Stimulated activated CD8-positive, alpha-beta memory T cell treated with anti-CD3 and anti-CD28 coated beads, Interleukin-7, amount 100 ng/mL, for 24 hours (primary cell): Measurements from ENCODE around the gene SETBP1.

Source experiments
- DNase-seq: peaks from one replicate; pipeline ENCODE4 v3.0.0-alpha.2; 2020; ENCODE audit warnings: low read depth

SETBP1 gene

DNA sequence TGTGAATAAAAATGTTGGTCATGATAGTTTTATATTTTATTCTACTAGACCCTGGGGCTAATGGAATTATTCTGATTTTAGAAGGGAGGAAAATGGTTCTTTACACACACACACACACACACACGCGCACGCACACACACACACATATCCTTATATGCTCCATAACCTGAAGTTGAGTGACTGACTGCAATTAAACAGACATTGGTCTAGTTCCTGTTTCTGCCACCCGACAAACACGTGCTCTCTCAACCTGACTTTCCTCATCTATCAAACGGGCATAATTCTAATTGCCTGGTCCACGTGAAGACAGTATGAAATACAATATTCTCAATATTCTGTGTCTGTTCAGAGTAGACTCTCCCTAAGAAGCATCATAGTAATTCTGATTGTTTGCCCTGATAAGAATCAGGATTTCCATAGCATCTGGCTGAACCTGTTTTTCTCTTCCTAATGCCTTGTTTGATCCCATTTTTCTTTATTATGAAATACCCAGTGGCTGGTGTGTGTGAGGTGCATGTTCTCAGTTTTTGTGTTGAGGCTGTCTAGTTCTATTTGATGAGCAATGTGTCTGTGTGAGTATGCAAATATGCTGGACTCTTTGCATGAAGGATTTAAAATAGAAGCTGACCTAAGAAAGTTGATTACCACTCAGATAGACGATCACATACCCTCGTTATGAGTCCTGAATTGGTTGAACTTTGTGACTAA is 51.0 kb downstream of the SETBP1 start:
- no peak for DNase-seq

DNA sequence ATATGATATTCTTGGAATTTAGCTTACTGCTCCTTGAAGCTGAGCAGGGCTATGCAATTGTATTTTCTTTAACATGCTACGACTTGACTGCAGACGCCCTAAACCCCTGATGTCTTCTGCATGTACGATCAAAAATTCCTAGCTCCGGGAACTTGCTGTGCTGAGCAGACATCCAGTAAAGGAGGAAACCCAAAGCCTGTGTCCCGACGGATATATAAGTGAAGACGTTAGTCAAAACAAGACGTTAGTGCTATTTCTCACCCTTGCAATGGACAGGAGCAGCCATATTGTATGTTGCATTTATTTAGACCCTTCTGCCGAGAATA is 51.5 kb downstream of the SETBP1 start:
- no peak for DNase-seq

DNA sequence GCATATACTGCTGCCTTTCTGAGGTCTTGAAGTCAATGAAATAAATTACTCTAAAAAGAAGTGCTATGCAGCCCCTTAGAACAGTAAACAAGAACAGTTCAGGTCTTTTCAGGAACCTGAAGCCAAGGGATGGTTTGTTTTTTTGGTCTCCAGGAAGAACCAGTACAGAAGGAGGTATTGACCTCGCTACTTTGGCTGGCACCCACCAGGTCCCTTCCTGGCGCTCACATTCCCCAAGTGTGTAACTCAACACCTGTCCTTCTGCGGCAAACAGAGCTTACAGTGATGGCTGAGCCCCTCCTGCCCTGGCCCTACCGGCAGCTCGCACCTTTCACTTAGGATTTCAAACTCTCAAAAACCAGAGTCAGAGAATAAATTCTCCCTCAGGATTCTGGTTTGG is 51.9 kb downstream of the SETBP1 start:
- no peak for DNase-seq

DNA sequence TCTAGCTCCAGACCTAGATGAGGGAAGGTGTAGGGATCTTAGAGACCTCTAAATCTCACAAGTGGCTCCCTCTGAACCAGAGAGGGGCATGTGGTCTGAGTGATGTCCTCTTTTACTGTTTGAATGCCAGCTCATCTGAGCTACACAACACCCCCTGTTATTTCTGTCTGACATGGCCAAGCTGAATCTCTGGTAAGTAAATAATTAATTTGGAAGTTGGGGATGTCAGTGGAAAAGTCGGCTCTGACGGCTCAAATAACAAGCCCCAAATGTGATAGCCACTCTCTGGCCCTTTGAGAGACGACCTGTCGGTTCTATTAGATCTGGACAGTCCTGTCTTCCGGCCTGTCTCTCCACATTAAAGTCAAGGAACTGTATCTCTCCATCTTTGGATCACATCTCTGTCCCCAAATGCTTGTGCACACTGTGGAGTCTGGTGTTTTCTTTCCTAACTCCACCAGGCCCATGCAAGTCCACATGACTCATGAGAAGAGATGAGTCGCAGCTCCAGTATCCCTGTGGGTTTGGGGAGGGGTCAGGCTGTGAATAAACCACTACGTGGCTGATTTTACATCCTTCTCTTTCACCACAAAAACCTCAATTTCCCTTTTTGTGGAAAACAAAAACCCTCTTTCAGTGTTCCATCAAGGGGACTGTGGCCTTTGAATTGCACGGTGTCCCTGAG is 52.5 kb downstream of the SETBP1 start:
- DNase-seq, result no peak

DNA sequence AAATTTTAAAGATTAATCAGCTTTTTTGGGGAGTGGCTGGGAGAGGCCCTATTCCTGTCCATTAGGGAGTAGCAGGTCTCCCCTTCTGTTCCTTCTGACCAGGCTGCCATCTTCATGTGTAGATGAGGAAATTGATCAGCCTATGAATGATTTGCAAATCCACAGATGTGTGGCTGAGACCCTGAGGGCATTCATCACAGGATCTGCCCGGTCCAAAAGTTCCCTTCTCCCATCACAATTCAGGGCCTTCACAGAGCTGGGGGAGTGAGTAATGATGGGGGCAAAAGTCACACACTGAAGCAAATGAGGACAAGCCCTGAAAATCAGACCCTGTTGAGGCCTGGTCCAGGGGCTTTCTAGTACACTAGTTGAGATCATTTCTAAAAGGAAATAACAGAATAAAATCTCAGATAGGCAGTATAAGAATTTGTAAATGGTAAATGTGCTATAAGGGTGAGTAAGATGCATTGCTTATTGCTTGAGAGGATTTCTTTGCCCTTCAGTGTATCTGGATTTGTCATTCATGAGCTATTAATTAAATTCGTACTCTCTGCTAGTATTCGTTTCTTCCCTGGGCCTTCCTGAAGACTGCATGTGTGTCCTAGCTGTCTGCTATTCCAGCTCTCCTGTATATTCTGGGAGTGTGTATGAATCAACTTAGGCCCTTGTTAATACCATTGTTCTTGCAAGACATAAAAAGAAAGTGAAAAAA is 53.2 kb downstream of the SETBP1 start:
- DNase-seq, result no peak

DNA sequence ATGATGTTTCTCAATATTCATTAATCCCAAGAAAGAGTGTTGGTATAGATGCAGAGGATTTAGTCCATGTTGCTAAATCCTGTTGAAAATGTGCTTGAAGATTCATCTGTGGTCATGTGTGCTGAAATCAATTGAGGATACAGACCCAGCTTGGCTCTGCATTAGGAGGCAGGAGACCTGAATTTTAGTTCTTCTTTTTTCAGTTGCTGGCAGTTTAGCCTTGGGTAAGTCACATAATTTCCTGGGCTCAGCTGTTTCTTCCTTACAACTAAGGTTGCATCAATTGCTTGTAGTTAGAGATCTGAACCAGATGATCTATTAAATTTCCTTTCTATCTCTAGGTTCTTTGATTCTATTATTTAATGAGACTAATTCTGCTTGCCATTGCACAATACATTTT is 54.4 kb downstream of the SETBP1 start:
- no peak for DNase-seq

DNA sequence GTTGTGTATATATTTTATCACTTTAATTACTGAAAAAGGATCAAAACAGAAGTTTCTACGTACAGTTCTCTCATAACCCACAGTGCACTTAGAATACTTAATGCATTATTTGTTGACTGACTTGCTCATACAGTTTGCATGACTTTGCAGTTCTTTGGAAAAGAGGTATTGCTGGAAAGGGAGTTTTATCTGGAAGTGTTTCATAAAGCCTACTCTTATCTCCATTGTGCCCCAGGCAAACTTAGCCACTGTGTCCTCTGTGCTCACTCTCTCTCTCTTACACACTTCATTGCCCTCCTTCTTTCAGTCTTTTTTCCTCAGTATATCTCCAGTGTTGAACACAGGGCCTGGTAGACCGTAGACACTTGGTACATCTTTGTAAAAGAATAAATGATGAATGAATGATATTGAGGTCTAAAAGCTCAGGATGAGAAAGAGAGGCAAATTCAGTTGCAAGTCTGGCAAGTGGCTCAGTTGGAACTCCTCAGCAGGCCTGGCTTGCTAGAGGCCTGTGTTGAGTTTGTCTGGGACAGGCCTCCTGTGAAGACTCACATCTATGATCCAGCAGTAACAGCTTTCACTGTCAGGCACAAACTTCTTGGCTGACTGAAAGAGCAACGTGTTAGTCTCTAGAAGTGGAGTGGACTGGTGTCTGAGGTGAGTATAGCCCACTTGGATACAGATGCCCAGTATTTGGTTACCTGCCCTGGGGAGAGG is 56.1 kb downstream of the SETBP1 start:
- no peak for DNase-seq

DNA sequence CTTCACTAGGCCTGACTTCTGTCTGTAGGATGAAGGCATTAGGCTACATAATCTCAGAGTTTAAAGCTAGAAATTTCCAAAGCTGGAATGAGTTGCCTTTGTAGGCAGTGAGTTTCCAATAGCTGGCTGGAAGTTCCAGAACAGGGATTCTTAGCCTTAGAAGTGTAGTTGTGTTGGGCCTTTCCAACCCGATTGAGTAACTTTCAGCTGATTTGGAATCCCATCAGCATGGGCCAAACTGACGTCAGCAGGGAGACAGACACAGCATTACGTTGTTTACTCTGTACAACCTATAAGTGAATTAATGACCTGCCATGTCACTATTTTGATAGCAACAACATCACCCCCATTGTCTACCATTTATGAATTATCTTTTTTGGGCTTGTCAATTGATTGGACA is 56.9 kb downstream of the SETBP1 start:
- no peak for DNase-seq

DNA sequence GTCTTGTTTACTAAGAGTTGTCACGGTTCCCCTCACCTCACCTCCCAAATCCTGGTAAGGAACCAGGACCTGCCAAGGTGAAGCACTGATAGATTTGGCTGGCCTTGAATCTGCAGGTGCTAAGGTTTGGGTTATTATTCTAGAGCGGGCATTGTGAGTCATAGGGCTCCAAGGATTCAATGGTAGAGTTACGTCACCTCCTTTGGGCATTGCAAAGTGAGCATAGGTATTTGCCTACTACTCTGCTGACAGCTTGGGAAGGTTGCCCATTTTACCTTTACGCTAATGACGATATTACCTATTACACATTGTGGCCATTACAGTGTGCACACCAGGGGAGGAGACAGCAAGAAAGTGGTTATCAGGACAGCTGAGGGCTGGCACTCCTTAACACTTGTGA is 59.3 kb downstream of the SETBP1 start:
- DNase-seq, result no peak

DNA sequence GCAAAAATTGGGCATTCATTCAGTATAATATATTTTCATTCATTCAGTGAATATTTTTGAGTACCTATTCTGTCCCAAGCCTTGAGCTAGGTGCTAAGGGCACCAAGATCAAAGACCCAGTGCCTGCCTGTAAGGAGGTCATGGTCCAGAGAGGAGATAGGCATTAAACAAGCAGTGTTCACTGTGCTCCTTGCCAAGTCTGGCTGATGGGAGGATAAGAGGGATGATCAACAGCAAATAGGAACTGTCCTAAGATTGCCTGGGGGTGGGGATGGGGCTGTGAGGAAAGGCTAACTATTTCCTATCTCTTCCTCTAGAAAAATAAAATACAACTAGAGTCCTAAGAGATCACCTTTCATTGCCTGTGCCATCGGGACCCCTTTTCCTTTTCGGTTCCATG is 60.4 kb downstream of the SETBP1 start:
- no peak for DNase-seq

DNA sequence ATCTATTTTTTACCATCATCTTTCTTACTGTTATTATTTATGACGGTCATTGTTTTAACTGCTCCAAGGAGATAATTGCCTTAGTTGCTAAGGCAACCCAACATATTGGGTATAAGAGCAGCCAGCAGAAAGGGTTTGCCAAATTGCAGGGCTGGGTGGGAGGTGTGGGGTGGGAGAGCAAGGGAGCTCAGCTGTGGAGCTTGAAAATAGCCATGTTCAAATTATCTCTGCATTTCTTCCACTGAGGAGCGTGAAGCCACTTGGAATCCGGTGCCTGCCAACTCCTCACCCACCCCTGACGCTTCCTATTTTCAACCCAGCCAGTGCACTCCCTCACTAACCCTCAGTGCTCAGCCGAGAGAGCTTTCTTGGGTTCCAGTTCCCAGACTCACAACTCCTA is 60.8 kb downstream of the SETBP1 start:
- no peak for DNase-seq

DNA sequence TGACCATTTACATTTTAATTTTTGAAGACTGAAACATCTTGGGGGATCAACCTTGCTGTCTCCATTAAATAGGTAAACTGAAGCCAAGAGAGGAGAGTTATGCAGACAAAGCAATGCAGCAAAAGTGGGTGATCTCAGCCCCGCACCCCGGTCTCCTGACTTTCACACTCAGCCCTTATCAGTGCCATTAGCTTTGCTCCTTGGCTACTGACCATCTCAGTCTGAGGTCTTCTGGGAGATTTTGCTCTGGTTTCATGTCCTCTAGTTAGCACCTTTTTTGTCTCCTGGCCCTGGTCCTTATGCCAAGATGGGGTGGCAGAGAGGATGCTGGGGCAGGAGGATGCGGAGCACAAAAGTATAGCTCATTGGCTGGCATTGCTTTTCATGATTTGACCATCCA is 61.4 kb downstream of the SETBP1 start:
- no peak for DNase-seq

DNA sequence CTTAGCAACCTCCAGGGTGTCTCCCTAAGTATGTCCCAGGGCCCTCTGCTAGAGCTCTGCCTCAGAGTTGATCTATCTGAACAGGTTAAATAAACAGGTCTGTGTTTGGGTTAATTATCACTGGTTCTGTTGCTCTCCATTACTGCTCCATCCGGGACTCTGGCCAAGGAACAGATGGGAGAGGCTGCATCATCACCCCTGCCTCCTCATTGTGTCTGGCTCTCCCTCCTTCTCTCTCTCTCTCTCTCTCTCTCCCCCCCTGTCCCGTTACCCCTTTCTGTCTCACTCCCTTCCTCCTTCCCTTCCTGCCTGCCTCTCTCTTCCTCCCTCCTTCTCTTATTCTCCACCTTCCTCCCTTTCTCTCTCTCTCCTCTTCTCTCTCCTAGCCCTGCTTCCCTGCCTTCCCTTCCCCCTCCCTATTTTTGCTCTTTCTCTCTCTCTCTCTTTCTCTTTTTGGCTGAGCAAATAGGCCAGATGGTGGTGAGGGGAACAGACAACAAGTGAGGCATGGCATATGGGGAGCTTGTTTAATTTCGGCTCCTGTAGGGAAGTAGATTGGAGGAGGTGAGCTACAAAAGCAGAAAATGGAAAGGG is 62.1 kb downstream of the SETBP1 start:
- no peak for DNase-seq

DNA sequence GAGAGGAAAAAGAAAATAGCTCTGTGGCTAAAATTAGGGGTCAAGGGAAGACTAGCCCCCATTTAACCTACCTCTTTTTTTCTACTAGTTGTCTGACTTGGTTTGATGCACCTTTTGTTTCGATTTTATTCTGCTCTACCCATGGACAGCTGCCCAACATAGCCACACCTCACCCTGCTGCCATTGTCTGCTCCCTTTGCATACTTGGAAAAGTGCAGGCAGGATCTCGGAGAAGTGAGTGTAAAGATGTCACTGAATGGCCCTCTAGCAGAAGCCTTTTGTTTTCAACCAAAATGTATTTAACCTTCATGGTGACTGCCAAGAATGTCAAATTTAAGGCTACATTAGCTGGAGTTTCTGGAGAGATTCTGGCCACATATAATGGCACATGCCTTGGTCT is 62.9 kb downstream of the SETBP1 start:
- DNase-seq, result no peak

DNA sequence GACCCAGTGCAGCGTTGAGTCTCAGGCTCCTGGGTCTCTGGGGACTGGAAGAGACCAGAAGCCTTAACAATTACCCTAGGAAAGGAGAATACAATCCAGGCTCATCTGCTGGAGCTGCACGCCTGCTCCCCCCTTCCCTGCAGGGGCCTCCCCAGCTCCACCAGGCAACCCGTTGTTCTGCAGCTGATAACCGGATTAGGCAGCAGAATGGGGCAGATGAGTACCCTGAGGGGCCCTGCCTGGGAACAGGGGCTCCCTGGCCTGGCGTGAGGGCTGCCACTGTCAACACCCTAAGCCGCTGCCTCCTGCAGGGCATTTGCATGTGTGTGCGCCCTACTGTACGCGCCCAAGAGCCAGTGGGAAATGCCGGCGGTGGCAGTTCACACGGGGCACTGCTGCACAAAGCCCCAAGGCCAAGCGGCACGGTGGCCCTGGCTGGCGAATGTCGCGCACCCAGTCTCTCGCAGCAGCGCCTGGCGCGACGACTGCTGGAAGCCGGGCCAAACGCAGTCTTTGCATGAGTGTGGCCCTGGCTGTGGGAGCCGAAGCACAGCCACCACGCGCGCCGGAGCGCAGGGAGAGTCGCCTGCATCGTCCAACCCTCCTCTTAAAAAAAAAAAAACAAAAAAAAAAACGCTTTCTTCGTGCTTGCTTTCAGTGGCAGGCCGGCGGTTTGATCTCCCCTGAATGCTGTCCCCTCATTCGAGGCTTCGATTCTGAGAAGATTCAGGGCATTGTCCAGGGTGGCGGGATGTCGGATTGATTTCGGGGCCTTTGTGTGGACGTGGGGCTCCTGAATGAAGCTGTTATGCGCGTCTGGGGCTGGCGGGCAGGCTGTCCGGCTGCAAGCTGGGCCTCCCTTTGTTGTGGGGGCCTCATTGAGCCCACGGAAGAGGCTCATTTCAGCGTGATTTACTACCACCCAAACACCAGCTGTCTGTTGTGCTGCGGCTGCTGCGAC is 63.8 kb downstream of the SETBP1 start:
- no peak for DNase-seq

DNA sequence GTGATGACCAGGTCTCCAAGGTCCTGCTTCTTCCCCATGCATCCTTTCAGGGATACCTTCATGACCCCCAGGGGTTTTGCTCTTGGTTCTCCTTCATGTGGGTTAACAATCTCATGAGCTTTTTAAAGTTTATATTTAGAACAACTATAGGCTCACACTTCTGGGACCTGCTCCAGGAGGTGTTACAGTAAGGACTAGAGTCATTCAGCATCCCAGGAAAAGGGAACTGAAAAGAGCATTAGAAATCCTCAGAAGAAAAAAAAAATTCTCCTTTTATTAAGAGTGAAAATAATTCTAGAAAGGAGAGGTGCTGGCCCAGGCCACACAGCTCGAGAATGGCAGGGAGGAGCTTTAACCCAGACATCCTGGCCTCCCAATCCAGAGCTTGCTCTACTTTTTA is 66.5 kb downstream of the SETBP1 start:
- no peak for DNase-seq

DNA sequence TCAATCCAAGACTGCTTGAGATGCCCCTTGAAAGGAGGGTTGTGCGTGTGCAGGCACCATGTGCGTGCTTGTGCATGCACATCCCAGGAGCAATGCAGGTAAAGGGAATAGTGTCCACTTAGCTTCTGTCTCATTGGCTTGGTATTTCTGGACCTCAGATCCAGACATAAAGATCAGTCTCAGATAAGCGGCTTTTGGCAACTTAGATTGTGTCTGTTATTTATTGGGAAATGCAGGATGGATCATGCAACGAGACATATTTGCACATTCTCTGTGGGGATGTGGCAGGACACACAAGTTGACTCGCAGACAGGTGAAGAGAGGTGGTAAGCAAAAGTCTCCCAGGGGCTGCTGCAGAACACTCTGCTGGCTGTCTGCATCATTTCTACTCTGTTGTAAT is 67.9 kb downstream of the SETBP1 start:
- DNase-seq, result no peak

DNA sequence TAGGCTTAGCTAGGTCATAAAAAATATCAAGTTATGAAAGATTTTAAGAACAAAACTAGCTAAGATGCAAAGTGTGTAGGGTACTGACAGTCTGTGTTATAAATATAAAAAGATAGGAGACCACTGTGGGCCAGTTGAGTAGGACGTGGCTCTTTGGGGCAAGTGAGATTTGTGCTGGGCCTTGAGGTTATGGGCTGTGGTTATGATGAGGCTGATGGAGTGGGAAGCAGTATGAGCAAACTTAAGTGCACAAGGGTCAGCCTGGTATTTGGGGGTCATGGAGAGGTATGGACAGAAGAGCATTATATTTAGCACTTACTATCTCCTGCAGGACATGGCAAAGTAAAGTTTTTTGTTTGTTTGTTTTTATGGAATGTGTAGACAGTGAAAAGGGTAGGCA is 70.1 kb downstream of the SETBP1 start:
- no peak for DNase-seq

DNA sequence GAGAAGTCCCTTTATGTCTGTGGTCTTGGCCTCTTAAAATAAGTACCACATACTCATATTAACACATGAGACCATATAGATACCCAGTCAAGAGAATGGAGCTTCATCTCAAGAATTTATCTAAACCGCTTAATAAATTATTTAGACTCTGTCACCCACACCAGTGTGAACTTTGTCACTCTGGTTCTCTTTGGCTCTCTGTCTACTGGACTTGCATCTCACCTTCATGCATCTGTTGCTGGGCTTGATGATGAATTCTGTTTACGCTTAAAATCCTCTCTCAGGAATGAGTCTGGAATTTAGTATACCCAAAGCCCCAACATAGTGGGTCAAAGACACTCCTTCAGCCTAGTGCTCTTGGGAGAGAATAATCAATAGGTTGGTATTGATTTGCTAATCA is 73.9 kb downstream of the SETBP1 start:
- no peak for DNase-seq

DNA sequence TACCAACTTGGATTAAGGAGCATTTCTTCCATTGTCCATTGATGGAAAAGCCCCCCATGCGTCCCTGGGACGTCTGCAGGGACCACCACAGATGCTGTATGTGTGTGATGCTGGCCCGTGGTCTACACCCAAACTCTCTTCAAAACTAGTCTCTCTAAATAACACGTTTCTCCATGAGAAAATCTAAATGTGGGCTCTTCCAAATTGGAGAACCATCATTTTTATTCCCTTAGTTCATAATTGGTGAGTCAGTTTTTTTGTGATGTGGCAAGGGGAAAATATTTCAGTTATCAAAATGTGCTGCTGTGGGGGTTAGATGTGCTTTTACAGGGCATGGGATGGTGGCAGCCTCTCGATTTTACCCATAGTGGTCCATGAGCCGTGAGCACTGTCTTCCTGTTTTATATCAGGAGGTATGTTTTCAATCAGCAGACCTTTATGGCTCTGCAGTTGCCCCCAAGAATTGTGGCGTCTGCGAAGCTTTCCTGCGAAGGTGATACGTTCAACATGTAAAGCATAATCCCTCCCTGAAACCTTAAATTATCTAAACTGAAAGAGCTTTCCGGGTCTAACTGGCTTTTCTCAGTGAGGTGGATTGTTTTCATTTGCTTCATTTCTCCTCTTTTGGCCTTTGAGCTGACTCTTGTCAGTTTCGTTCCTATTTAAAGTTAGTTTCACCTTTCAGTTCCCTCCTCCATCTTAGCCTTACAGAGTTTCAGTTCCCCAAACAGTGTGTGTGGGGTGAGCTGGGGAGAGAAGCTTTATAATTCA is 78.4 kb downstream of the SETBP1 start:
- DNase-seq, result peak; percentile 30

DNA sequence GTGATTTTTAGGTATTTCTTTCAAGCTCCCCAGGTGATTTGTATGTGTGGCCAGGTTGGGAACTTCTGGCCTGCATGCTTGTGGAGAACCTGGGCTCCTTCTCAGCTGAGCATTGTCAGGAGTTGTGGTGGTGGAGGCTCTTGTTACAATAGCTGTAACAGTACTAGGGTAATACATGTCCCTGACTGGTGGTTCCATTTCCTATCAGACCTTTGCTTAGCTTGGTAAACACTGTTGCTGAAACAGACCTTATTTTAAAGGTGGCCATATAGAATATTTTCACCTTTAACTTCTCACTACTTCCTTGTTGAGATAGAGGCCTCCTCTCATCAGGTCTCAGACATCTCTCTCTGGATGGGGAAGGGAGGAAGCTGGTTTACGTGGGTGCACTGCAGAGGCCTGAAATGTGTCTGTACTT is 79.2 kb downstream of the SETBP1 start:
- no peak for DNase-seq
